Measurements from ENCODE around the gene PTPRN2.
"Not testable (repeated sequence)": the region's sequence is repeated elsewhere in the genome, so short reads cannot be mapped to it uniquely, and the experiment has no call there.

The PTPRN2 gene

GRCh38 chr7:157564517-157565177 lies 1023.0 kb downstream of the PTPRN2 start:
- no peak for TF ChIP-seq ZFX (IDR thresholded peaks at IDR 0.05; ENCODE audit: borderline replicate concordance)
- TF ChIP-seq, protein P1, sequence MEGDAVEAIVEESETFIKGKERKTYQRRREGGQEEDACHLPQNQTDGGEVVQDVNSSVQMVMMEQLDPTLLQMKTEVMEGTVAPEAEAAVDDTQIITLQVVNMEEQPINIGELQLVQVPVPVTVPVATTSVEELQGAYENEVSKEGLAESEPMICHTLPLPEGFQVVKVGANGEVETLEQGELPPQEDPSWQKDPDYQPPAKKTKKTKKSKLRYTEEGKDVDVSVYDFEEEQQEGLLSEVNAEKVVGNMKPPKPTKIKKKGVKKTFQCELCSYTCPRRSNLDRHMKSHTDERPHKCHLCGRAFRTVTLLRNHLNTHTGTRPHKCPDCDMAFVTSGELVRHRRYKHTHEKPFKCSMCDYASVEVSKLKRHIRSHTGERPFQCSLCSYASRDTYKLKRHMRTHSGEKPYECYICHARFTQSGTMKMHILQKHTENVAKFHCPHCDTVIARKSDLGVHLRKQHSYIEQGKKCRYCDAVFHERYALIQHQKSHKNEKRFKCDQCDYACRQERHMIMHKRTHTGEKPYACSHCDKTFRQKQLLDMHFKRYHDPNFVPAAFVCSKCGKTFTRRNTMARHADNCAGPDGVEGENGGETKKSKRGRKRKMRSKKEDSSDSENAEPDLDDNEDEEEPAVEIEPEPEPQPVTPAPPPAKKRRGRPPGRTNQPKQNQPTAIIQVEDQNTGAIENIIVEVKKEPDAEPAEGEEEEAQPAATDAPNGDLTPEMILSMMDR (IDR thresholded peaks at IDR 0.05), result no peak
- H3K27ac ChIP-seq, result no peak overlapping the region

- H3K27ac ChIP-seq, result not testable (repeated sequence)
Observed at GRCh38 chr7:157563467-157564135, 1024.0 kb downstream of the PTPRN2 start.

DNA sequence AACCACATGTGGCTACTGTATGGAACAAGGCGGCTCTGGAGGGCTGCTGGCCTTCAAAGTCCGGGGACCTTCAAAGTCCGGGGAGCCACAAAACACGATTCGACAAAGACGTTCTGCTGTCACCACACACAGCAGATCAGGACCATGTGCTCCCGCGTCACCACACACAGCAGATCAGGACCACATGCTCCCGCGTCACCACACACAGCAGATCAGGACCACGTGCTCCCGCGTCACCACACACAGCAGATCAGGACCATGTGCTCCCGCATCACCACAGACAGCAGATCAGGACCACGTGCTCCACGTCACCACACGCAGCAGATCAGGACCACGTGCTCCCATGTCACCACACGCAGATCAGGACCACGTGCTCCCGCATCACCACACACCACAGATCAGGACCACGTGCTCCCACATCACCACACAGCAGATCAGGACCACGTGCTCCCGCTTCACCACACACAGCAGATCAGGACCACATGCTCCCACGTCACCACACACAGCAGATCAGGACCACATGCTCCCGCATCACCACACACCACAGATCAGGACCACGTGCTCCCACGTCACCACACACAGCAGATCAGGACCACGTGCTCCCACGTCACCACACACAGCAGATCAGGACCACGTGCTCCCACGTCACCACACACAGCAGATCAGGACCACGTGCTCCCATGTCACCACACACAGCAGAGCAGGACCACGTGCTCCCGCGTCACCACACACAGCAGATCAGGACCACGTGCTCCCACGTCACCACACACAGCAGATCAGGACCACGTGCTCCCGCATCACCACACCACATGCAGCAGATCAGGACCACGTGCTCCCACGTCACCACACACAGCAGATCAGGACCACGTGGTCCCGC lies 1024.9 kb downstream of the PTPRN2 start:
- H3K27ac ChIP-seq, result not testable (repeated sequence)

DNA sequence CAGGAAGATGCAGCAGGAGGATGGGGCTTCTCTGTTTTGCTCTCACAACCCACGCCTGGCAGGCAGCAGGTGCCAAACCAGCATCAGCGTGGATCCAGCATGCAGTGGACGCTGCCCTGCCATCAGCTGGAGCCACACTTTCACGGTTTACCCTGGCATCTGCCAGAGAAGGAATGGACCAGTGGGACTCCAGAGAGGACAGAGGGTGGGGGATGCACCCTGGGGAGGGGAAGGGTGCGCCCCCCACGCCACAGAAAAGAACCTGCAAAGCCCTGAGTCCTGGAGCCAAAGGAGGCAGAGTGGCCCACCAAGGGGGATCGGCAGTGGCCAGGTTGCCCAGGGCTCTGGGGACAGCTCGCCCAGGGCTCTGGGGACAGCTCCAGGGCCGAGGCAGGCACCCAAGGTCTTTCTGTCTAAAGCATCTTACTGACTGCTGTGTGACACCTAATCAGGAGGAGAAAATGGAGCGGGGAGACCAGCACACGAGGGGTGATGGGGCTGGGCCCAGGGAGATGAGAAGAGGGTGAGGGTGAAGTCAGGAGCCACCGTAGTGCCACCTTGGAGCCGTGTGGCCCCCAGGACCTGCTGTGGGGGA lies 1025.7 kb downstream of the PTPRN2 start:
- TF ChIP-seq, protein P1 (IDR thresholded peaks at IDR 0.05), result no peak
- no peak for TF ChIP-seq ZFX (IDR thresholded peaks at IDR 0.05; ENCODE audit: borderline replicate concordance)
- no peak overlapping the region for H3K27ac ChIP-seq

DNA sequence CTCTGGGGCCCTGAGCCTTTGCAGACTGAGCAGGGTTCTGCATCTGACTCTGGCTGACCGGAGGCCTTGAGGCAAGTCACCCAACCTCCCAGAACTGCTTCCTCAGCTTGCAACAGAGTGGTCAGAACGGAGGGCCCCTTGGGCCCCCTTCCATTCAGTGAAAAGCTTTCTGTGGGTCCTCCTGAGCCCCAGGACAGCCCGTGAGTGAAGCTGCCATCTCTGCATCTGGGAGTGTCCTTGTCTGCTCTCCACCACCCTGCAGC lies 1026.2 kb downstream of the PTPRN2 start:
- H3K27ac ChIP-seq, result no peak overlapping the region
- TF ChIP-seq ZFX (IDR thresholded peaks at IDR 0.05; ENCODE audit: borderline replicate concordance), result no peak
- TF ChIP-seq, protein P1 (IDR thresholded peaks at IDR 0.05), result no peak

- no peak for TF ChIP-seq ZFX (IDR thresholded peaks at IDR 0.05; ENCODE audit: borderline replicate concordance)
- TF ChIP-seq, protein P1 (IDR thresholded peaks at IDR 0.05), result no peak
- H3K27ac ChIP-seq, result no peak overlapping the region
Observed at GRCh38 chr7:157560710-157561522, 1026.7 kb downstream of the PTPRN2 start.

GRCh38 chr7:157560258-157560654 lies 1027.4 kb downstream of the PTPRN2 start:
- H3K27ac ChIP-seq, result no peak overlapping the region
- TF ChIP-seq, protein P1 (IDR thresholded peaks at IDR 0.05), result no peak
- no peak for TF ChIP-seq ZFX (IDR thresholded peaks at IDR 0.05; ENCODE audit: borderline replicate concordance)
